Activated gamma-delta T cell treated with anti-CD3 and anti-CD28 coated beads, Interleukin-2, amount 50 U/mL, for 16 hours (primary cell): ENCODE results near the gene MBD3L4.
"Not testable (repeated sequence)": the region's sequence is repeated elsewhere in the genome, so short reads cannot be mapped to it uniquely, and the experiment has no call there.

ENCODE experiments used
- DNase-seq: peaks from one replicate; pipeline ENCODE4 v3.0.0-alpha.2; 2020; ENCODE audit warnings: low read depth

Gene MBD3L4

DNA sequence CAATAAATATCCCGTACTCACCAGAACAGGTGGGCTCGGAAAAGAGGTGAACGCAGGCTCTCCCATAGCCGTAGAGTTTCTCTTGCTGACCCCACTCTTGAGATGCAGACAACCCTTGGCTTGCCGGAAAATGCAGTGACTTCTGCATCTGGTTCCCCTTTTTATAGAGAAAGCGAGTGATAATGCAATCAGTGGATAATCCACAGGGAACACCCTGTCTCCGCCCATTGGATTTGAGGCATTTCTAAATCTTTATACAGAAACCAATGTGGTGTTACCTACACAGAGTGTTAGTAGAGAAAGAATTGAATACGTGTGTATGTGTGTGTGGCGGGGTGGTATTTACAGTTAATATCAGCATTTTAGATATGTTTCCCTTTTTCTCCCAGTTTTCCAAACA lies at the start of gene MBD3L4:
Gene MBD3L4, minus strand, starts transcription at position 101 of the 400 bp plus-strand sequence. Its CDS starts 35 bp downstream, at position 66.
- DNase-seq = not testable (repeated sequence)

DNA sequence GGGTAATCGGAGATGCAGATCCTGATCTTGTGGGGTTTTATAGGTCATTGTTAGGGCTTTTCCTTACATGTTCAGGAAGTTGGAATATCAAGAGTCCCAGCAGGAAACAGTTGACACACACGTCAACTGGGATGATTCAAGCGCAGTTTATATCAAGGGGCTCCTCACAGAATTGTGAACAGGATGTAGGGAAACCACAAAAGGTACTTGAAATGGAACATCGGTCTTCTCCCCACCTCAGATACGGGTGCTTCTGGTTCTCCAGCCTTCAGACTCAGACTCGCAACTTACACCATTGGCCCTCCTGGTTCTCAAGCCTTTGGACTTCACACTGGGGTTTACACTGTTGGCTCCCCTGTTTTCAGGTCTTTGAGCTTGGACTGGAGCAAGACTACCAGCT lies 49.0 kb upstream of the MBD3L4 start:
- DNase-seq = no peak

DNA sequence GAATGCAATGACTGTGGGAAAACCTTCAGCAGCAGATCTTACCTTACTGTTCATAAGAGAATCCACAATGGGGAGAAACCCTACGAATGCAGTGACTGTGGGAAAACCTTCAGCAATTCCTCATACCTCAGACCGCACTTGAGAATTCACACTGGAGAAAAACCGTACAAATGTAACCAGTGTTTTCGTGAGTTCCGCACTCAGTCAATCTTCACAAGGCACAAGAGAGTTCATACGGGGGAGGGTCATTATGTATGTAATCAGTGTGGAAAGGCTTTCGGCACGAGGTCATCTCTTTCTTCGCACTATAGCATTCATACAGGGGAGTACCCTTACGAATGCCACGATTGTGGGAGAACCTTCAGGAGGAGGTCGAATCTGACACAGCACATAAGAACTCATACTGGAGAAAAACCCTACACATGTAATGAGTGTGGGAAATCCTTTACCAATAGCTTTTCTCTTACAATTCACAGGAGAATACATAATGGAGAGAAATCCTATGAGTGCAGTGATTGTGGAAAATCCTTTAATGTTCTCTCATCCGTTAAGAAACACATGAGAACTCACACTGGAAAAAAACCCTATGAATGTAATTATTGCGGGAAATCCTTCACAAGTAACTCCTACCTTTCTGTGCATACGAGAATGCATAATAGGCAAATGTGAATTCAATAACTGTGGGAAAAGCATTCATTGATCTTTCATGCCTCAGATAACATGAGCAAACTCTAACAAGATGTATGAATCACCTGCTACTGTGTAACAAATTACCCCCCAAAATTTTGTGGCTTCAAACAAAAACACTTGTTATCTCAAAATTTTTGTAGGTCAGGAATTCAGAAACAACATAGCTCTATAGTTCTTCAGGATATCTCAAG lies 43.3 kb upstream of the MBD3L4 start:
- DNase-seq = no peak

DNA sequence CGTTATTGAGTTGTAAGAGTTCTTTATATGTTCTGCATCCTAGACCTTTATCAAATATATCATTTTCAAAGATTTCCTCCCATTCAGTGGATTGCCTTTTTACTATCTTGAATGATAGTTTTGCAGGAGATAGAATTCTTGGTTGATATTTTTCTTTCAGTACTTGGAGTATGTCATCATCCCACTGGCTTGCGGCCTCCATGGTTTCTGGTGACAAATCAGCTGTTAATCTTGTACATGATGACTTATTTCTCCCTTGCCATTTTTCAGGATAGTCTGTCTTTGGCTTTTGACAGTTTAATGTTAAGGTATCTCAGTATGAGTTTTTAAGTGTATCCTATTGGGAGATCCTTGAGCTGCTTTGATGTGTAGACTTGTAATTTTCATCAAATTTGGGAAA lies 38.0 kb upstream of the MBD3L4 start:
- no peak for DNase-seq

DNA sequence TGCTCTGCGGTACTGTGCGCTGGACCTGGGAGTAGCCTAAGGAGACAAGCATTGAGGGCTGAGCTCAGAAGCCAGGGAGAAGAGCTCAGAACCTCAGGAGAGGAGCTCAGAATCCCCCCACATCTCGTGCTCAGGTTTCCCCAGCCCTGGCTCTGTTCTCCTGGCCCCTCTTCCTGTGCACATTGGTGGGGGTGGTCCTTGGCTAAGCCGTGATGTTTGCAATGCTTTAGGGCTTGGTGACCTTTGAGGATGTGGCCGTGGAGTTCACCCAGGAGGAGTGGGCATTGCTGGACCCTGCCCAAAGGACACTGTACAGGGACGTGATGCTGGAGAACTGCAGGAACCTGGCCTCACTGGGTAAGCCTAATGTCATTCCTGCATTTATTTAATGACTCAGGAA lies 36.2 kb upstream of the MBD3L4 start:
- no peak for DNase-seq

DNA sequence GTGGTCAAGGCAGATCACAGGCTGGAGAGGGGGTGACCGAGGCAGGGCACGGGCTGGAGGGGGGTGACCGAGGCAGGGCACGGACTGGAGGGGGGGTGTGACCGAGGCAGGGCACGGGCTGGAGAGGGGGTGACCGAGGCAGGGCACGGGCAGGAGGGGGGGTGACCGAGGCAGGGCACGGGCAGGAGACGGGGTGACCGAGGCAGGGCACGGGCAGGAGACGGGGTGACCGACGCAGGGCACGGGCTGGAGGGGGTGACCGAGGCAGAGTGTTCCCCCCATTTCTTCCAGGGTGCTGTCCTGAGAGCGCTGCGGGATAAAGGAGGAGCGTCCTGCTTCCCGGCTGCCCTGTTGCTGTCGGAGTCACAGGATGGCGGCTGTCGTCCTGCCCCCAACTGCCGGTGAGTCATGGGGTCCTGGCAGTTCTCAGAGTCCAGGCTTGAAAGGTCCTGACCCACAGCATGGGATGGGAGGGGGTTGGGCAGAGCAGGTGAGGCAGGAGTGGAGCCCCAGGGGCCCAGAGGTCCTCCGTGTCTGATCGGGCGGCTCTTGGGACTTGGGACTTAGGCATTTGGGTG lies 34.8 kb upstream of the MBD3L4 start:
- no peak for DNase-seq

DNA sequence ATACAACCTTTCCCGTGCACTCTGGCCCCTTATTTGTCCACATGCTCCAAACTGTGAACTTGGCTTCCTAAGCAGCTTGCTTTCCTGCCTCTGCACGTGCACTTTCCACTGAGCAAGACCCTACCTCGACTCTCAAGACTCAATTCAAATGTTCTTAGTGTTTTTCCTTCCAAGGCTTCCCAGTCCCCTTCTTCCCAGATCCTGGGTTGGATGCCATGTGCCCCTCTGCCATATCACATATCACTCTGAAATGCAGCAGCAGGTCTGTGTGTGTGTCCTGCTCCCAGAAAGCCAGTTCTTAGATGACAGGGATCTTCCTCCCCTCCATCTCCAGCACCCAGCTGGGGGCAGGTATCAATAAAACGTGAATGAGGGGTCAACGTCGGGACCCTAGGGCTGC lies 32.6 kb upstream of the MBD3L4 start:
- DNase-seq = no peak

DNA sequence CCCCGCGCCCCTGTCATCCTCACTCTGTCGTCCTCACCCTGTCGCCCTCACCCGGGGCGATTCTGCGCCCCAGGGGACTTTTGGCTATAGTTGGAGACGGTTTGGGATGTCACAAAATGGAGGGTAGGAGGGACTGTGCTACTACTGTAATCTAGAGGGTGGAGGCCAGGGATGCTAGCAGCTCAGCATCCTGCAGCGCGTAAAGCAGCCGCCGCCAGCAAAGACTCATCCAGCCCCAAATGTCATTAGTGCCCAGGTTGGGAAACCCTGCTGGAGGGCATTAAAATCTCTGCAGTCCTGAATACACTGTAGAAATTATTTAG lies 29.9 kb upstream of the MBD3L4 start:
- no peak for DNase-seq

DNA sequence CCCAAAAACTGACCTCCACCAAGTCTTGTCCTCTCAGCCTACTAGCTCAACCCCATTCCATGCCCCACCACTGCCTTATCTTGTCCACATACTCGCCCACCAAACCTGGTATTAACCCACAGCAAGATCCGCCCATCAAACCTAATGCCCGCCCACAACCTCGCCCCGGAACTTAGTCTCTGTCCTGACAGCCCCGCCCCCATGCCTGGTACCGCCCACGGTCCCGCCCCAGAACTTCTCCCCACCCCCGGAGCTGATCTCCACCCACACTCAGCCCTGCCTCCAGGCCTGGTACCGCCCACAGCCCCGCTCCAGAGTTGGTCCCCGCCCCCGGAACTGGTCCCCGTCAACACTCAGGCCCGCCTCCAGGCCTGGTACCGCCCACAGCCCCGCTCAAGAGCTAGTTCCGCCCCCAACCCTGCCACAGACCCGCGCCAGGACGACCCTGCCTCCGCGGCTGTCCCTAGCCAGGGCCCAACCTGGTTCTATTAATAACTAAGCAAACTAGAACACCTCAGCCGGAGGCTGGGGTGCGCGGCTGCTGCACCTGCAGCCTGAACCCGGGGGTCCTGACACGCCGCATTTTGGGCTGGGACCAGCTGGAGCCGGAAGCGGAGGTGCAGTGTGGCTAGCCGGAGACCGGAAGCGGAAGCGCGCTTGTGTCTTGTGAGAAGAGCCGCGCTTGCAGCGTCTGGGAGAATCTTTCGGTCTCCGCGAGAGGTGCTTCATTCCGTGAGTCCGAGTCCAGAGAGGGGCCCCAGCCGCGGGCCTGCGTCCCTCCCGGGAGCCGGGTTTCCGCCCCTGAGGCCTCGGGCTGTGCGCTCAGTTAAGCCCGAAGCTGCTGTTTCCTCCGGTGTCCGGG lies 29.3 kb upstream of the MBD3L4 start, which contains the start of gene ZNF557:
Gene ZNF557, plus strand, starts transcription at position 662 of the 862 bp plus-strand sequence. CDS start 5,372 bp downstream, outside the sequence.
- peak; percentile 96 for DNase-seq

DNA sequence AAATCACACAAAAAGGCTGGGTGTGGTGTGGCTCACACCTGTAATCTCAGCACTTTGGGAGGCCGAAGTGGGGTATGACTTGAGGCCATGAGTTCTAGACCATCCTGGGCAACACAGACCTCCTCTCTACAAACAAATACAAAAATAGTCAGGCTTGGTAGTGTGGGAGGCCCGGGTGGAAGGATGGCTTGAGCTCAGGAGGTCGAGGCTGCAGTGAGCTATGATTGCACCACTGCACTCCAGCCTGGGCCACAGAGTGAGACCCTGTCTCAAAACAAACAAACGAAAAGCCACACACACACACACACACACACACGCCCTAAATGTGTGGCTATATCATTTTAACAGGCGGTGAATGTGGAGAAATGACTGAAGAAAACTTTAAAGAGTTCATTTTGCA lies 28.6 kb upstream of the MBD3L4 start:
- no peak for DNase-seq

DNA sequence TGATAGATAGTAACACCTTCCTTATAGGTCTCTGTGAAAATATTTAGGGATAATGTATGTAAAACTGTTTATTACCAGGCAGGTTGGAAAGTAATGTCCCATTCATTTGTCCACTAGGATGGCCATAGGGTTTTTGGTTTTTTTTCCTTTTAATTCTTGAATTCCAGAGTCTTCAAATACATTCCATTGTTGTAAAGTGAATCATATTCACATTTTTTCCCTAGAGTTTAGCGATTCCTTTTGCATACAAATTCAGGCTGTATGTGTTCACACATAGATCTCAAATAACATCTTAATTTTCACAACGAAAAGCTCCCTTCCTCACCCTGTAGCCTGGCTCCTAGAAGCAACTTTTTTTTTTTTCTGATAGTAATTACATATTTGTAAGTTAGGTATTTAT lies 27.7 kb upstream of the MBD3L4 start:
- DNase-seq = no peak

DNA sequence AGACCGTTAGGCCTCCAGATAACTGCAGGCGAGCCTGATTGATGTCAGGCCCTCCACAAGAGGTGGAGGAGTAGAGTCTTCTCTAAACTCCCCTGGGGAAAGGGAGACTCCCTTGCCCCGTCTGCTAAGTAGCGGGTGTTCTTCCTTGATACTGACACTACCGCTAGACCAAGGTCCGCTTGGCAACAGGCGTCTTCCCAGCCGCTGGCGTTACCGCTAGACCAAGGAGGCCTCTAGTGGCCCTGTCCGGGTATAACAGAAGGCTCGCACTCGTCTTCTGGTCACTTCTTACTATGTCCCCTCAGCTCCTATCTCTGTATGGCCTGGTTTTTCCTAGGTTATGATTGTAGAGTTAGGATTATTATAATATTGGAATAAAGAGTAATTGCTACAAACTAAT lies 27.1 kb upstream of the MBD3L4 start:
- DNase-seq = not testable (repeated sequence)

DNA sequence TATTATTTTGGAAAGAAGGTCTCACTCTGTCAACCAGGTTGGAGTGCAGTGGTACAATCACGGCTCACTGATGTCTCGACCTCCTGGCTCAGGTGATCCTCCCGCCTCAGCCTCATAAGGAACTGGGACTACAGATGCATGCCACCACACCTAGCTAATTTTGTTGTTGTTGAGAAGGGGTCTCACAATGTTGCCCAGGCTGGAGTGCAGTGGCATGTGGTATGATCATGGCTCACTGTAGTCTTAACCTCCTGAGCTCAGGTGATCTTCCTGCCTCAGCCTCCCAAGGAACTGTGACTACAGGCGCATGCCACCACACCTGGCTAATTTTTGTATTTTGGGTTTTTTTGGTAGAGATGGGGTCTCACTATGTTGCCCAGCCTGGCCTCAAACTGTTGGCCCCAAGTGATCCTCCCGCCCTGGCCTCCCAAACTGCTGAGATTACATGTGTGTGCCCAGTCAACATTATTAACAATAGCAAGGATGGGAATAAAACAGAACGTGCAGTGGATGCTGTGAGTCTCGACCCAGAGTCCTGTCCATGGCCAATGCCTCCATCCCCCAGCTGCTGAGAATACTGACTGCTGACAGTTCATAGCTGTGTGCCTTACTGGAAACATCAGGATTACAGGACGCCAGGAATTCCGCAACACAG lies 23.9 kb upstream of the MBD3L4 start:
- no peak for DNase-seq

DNA sequence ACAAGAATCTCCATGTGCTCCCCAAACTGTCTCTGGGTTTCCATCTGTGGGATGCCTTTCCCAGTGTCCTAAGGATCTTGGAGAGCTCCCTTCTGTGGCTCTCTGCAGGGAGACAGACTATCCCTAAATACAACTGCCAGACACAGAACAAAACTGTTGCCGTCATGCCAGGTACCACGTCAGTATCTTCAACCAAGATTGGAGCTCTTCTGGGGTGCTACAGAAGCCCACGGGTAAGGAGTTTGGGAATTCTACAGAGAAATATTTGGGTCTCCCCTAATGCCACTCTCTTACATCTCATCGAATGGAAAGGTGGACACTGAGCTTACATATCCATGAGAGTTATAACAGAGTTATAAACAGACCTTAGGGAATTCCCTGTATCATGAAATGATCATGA lies 23.4 kb upstream of the MBD3L4 start:
- no peak for DNase-seq

DNA sequence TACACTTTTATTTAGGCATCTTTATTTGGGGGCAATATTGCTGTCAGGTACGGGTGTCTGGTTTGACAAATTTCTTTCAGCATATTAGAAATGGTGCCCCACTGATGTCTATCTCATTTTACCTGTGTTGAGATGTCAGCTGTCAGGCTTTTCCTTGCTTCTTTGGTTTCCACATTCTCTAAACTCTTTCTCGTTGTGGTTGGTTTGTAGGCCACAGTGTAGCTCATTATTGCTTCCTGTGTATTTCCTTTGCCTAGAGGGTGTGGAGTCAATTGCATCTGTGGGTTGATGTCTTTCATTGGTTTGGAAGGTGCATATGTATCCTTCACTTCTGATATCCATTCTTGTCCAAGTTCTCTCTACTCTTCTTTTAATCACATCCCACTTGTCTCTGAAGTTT lies 20.0 kb upstream of the MBD3L4 start:
- not testable (repeated sequence) for DNase-seq

DNA sequence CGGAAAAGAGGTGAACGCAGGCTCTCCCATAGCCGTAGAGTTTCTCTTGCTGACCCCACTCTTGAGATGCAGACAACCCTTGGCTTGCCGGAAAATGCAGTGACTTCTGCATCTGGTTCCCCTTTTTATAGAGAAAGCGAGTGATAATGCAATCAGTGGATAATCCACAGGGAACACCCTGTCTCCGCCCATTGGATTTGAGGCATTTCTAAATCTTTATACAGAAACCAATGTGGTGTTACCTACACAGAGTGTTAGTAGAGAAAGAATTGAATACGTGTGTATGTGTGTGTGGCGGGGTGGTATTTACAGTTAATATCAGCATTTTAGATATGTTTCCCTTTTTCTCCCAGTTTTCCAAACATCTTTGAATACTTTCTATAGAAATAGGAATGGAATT lies 18.6 kb upstream of the MBD3L4 start, which contains the start of gene MBD3L3:
Gene MBD3L3, minus strand, starts transcription at position 101 of the 400 bp plus-strand sequence. Its CDS starts 71 bp downstream, at position 30.
- DNase-seq = not testable (repeated sequence)

DNA sequence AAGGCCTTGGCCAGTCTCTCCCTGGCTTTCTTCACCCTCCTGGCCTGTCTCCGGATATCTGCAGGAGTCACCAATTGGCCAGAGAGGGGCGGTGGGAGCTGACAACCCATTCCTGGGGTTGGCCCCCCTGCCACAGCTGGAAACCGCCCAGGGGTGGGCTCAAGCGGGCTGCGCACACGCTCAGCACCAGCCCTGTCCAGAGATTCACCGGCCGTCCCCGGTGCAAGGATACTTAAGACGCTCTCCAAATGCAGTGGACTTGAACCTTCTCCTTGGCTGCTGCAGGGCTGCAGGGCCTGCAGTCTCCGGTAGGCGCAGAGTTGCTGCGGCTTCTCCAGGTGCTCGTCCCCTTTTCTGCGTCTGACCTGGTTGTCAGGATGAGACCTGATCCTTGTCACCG lies 16.4 kb upstream of the MBD3L4 start:
- not testable (repeated sequence) for DNase-seq

DNA sequence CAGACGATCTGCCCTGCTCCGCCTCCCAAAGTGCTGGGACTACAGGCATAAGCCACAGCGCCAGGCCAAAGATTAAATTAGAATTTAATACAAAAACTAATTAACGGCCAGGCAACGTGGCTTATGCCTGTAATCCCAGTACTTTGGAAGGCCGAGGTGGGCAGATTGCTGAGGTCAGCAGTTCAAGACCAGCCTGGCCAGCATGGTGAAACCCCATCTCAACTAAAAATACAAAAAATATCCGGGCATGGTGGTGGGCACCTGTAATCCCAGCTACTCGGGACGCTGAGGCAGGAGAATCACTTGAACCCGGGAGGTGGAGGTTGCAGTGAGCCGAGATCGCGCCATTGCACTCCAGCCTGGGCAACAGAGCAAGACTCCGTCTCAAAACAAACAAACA lies 15.7 kb upstream of the MBD3L4 start:
- DNase-seq = not testable (repeated sequence)

DNA sequence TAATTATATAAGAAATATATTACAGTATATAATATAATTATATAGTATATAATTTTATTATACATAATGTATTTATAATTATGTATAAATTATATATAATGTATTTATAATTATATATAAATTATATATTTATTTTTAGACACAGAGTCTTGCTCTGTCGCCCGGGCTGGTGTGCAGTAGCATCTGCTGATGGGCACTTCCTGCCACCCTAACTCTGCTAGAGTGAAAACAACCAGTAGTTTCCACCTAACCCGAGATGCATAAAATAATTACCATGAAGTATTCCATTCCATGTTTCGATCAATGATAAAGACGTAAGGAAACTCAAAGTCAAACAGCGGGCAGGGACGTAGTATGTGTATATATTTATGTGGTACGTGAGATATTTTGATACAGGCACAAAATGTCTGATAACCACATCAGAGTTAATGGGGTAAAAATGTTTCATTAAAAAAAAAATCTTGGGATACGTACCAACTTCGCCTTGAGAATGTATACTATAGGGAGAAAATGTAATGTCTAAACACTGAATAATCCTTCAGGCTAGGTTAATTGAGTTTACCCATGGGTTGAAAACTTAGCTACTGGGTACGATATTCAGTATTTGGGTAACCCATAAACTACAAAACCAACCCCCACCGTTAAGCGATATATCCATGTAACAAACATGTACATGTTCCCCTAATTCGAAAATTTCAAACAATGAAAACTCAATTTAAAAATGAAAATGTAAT lies 14.8 kb upstream of the MBD3L4 start:
- not testable (repeated sequence) for DNase-seq

DNA sequence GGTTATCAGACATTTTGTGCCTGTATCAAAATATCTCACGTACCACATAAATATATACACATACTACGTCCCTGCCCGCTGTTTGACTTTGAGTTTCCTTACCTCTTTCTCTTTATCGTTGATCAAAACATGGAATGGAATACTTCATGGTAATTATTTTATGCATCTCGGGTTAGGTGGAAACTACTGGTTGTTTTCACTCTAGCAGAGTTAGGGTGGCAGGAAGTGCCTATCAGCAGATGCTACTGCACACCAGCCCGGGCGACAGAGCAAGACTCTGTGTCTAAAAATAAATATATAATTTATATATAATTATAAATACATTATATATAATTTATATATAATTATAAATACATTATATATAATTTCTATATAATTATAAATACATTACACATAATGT lies 12.9 kb upstream of the MBD3L4 start:
- DNase-seq = not testable (repeated sequence)

DNA sequence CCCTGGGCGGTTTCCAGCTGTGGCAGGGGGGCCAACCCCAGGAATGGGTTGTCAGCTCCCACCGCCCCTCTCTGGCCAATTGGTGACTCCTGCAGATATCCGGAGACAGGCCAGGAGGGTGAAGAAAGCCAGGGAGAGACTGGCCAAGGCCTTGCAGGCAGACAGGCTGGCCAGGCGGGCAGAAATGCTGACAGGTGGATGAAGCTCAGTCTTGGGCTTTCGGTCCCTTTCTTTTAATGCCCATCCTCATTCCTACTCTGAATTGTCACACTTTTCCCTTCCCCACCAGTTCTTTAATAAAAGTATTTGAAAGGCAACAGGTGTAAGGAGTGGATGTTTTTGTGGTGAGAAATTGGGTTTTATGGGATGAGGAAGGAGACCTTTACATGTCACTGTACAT lies 11.4 kb upstream of the MBD3L4 start:
- DNase-seq = not testable (repeated sequence)
